Activated naive CD8-positive, alpha-beta T cell treated with anti-CD3 and anti-CD28 coated beads, Interleukin-2, amount 50 U/mL, for 24 hours (primary cell): Measurements from ENCODE around the gene NR2C2.

Source experiments
- ATAC-seq: fragments of 150-1000 bp; cut with Tn5 transposase; one replicate; pipeline ENCODE4 v1.10.0; 2021
- DNase-seq: peaks from one replicate; pipeline ENCODE4 v3.0.0; 2021
- H3K27ac Mint-ChIP-seq: one replicate; pipeline ENCODE4 v1.8.0; 2021; ENCODE audit warnings: mild to moderate bottlenecking, mixed read lengths
- H3K27me3 Mint-ChIP-seq: one replicate; pipeline ENCODE4 v1.8.0; 2021; ENCODE audit warnings: mixed read lengths
- H3K36me3 Mint-ChIP-seq: one replicate; pipeline ENCODE4 v1.8.0; 2021; ENCODE audit warnings: low read depth, mixed read lengths
- H3K4me1 Mint-ChIP-seq: one replicate; pipeline ENCODE4 v1.8.0; 2021; ENCODE audit warnings: mixed read lengths
- H3K4me3 Mint-ChIP-seq: one replicate; pipeline ENCODE4 v1.8.0; 2021; ENCODE audit warnings: mild to moderate bottlenecking, moderate library complexity, mixed read lengths
- H3K9me3 Mint-ChIP-seq: one replicate; pipeline ENCODE4 v1.8.0; 2021; ENCODE audit warnings: mixed read lengths

Gene NR2C2

DNA sequence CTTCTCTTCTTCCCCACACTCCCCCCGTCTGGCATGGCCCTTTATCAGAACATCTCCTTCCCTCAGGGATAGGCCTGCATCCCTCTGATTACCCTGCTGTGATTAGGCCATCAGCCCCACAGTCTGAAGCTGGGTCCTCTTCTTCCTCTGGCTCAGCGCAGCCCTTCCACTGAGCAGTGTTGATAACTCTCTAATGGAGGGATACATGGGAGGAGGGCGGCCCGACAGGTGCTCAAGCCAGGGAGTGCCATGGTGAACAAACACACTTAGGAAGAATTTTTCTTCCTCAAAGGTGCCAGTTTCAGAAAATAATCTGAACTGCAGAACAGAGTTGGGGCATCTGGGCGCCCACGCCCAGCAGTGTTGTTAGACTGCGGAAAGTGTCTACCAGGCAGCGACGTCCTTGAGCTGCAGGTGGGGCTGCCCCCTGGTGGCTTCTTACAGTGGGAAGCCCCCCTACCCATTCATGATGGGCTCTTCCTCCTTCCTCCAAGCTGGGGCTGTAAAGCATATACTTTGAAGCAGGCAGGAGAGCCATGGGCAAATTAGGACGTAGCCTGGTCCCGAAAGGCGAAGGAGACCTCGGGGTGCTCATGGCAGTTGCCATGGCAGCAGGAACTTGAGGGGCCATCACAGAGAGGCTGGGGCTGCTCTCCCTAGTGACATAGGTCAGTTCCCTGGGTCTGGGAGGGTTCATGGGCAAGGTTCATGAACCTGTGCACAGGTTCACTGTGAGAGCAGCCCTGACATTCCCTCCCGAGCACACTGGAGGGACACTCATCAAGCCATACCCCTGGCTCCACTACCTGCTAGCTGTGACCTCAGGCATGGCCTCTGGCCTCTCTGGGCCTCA lies 33.2 kb upstream of the NR2C2 start:
- Mint-ChIP-seq H3K4me1 (no peaks in the 10 kb centered on the region), H3K36me3 (no peaks in the 10 kb centered on the region), H3K9me3 (no peaks in the 10 kb centered on the region), H3K4me3 (no peak overlapping the region), H3K27me3 (no peaks in the 10 kb centered on the region), H3K27ac (no peak overlapping the region)
- ATAC-seq (no peak), DNase-seq (no peak)

- no peak overlapping the region for H3K4me3 Mint-ChIP-seq
- DNase-seq (no peak), ATAC-seq (no peak)
- H3K36me3 Mint-ChIP-seq = no peaks in the 10 kb centered on the region
- no peaks in the 10 kb centered on the region for H3K4me1 Mint-ChIP-seq
- H3K27ac Mint-ChIP-seq = no peak overlapping the region
- H3K9me3 Mint-ChIP-seq = no peaks in the 10 kb centered on the region
- H3K27me3 Mint-ChIP-seq = no peaks in the 10 kb centered on the region
Observed at GRCh38 chr3:14914779-14915117, 32.6 kb upstream of the NR2C2 start.

- Mint-ChIP-seq H3K9me3 (no peaks in the 10 kb centered on the region), H3K27ac (no peak overlapping the region), H3K4me1 (no peaks in the 10 kb centered on the region), H3K4me3 (no peak overlapping the region), H3K27me3 (no peaks in the 10 kb centered on the region), H3K36me3 (no peaks in the 10 kb centered on the region)
- peak; percentile 33 for ATAC-seq
- no peak for DNase-seq
Observed at GRCh38 chr3:14915636-14916222, 31.7 kb upstream of the NR2C2 start.

- DNase-seq (no peak), ATAC-seq (no peak)
- H3K27ac Mint-ChIP-seq = no peak overlapping the region
- H3K9me3 Mint-ChIP-seq = no peaks in the 10 kb centered on the region
- no peaks in the 10 kb centered on the region for H3K36me3 Mint-ChIP-seq
- H3K4me3 Mint-ChIP-seq = no peak overlapping the region
- H3K27me3 Mint-ChIP-seq = no peaks in the 10 kb centered on the region
- no peaks in the 10 kb centered on the region for H3K4me1 Mint-ChIP-seq
Observed at GRCh38 chr3:14918356-14918860, 29.0 kb upstream of the NR2C2 start.

GRCh38 chr3:14920536-14920935 lies 26.8 kb upstream of the NR2C2 start:
- Mint-ChIP-seq H3K4me1 (no peaks in the 10 kb centered on the region), H3K4me3 (no peak overlapping the region)

DNA sequence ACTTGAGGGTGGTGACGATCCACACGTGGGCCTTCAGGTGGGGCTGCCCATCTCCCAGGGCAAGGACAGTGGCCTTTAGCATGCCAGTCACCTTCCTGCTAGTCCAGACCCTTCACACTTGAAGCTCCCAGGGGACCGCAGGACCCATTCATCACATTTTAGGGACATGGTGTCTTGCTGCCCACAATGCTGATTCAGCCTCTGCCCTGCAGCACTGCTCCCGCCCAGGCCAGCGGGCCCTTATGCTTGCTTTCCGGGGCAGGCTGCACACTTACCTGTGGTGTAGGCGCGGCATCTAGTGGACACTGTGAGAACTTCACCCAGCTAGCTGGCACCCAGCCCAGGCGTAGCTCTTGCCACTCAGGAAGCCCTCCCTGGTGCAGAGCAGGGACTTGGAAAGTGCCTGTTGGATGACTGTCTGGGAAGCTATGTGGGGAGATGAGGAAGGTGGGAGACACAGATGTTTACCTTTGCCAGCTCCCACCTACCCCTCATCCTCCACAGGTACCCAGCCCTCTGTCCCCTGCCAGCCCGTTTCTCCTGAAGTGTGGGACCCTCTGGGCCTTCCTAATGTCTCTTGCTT lies 26.3 kb upstream of the NR2C2 start:
- ATAC-seq = peak; percentile 90
- Mint-ChIP-seq H3K9me3 (no peaks in the 10 kb centered on the region), H3K27ac (no peak overlapping the region), H3K36me3 (no peaks in the 10 kb centered on the region), H3K4me3 (no peak overlapping the region), H3K4me1 (no peaks in the 10 kb centered on the region), H3K27me3 (no peaks in the 10 kb centered on the region)
- peak; percentile 83 for DNase-seq

More at GRCh38 chr3:14920536-14920935, 26.8 kb upstream of the NR2C2 start:
- Mint-ChIP-seq H3K36me3 (no peaks in the 10 kb centered on the region), H3K27me3 (no peaks in the 10 kb centered on the region), H3K27ac (no peak overlapping the region), H3K9me3 (no peaks in the 10 kb centered on the region)
- ATAC-seq = no peak
- DNase-seq = no peak

DNA sequence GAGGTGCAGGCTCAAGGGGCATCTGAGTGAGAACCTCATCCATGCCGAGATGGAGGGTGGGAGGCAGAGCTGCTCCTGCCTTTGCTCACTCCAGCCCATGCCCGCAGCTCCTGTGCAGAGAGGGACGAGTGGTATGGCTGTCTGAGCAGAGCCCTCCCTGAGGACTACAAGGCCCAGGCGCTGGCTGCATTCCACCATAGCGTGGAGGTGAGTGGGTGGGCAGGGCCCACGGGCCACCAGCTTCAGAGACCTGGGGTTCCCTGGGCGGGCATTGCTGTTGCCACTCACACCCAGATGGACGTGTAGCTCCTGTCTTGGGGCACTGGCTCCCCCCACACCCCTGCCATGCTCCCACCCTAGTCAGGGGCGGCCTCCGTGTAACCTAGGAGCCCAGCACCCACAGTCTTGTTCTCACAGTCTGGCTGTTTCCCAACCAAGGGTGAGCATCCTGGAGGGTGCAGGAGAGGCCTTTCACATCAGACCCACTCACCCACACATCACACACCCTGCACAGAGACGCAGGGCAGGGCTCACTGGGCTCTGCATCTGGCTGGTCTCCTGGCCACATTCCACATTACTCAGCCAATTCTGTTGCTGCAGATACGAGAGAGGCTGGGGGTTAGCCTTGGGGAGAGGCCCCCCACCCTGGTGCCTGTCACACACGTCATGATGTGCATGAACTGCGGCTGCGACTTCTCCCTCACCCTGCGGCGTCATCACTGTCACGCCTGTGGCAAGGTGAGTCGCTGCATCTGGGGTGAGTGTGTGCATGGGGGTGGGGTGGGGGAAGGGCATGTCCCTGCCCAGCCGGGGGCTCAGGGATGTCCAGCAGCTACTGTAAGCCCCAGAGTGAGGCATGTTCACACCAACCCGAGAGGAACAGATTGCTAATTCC lies 25.3 kb upstream of the NR2C2 start:
- Mint-ChIP-seq H3K4me1 (no peaks in the 10 kb centered on the region), H3K4me3 (no peak overlapping the region), H3K27me3 (no peaks in the 10 kb centered on the region), H3K27ac (no peak overlapping the region), H3K9me3 (no peaks in the 10 kb centered on the region), H3K36me3 (no peaks in the 10 kb centered on the region)
- no peak for ATAC-seq
- DNase-seq = no peak

- H3K27me3 Mint-ChIP-seq = no peaks in the 10 kb centered on the region
- H3K27ac Mint-ChIP-seq = no peak overlapping the region
- no peaks in the 10 kb centered on the region for H3K4me1 Mint-ChIP-seq
- no peak for ATAC-seq
- no peaks in the 10 kb centered on the region for H3K36me3 Mint-ChIP-seq
- no peak for DNase-seq
- no peaks in the 10 kb centered on the region for H3K9me3 Mint-ChIP-seq
- H3K4me3 Mint-ChIP-seq = no peak overlapping the region
Observed at GRCh38 chr3:14922863-14923262, 24.5 kb upstream of the NR2C2 start.

DNA sequence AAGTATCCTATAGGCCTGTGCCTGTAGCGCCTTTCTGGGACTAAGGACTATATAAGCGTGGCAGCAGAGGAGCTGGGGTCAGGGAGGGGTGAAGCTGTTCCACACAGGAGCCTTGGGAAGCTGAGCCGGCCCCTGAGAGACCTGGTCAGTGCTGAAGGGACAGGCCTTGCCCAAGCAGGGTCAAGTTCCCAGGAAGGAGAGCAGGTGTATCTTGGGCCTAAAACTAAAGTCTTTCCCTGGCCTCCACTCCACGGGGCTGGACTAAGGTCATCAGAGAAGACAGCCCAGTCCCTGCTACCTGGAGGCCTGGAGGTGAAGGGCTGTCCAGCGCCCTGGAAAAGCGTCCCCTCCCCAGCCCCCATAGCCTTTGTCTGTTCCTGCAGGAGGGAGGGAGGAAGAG lies 23.9 kb upstream of the NR2C2 start:
- Mint-ChIP-seq H3K36me3 (no peaks in the 10 kb centered on the region), H3K4me1 (no peaks in the 10 kb centered on the region), H3K27ac (no peak overlapping the region), H3K4me3 (no peak overlapping the region), H3K9me3 (no peaks in the 10 kb centered on the region), H3K27me3 (no peaks in the 10 kb centered on the region)
- ATAC-seq = no peak
- no peak for DNase-seq

DNA sequence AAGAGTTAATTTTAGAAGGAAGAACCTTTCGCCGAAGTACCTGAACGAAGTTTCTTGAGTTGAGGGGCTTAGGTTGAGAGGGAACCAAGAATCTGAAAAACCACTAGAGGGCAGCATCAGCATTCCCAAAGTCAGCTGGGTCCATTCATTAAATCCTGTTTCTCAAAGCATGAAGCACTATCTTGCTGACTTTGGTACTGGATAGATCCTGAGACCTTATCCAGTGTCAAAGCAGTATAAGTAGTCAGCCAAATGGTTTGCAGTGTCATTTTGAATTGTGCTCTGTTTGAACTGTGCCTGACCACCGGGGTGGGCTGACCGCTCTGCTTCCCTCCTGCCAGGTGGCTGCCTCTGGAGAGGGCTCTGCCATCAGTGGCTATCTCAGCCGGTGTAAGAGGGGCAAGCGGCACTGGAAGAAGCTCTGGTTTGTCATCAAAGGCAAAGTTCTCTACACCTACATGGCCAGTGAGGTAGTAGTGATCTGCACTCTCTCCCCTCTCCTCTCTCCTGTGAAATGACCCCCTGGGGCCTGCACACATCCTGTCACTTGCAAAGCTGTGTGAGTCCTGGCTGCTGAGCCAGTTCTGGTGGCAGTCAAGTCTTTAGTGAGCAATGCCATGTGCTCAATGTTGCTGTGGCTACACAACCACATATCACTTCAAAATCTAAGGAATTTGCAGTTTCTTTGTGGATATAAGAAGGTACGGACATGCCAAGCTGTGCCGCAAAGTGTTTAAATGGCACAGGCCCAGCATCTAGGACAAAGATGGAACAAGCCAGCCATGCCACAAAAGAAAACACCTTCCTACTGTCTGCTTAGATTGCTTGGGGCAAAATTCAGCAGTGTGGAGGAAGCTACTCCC lies 21.4 kb upstream of the NR2C2 start:
- peak; percentile 25 for DNase-seq
- H3K4me3 Mint-ChIP-seq = no peak overlapping the region
- H3K27ac Mint-ChIP-seq = no peak overlapping the region
- H3K36me3 Mint-ChIP-seq = no peaks in the 10 kb centered on the region
- no peaks in the 10 kb centered on the region for H3K4me1 Mint-ChIP-seq
- no peaks in the 10 kb centered on the region for H3K27me3 Mint-ChIP-seq
- no peak for ATAC-seq
- no peaks in the 10 kb centered on the region for H3K9me3 Mint-ChIP-seq

DNA sequence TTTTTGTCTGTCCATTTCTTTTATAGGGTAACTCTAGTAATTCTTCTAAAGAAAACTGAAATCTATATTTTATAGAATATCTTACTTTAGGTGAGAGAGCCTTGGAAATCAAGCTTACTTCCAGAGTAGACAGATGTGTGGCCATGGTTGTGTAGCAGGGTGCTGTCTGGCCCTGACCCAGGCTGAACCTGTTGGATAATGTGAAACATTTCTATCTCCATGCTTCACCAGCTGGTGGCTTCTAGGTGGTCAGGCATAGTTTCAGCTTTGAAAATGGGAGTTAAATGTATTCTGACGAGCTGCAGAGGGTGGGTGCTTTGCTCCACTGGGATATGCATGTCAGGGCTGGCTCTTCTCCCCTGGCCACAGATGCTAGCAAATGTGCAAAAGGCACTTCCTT lies 20.8 kb upstream of the NR2C2 start:
- H3K27ac Mint-ChIP-seq = no peak overlapping the region
- no peaks in the 10 kb centered on the region for H3K27me3 Mint-ChIP-seq
- DNase-seq (no peak), ATAC-seq (no peak)
- no peaks in the 10 kb centered on the region for H3K36me3 Mint-ChIP-seq
- H3K4me3 Mint-ChIP-seq = no peak overlapping the region
- H3K9me3 Mint-ChIP-seq = no peaks in the 10 kb centered on the region
- H3K4me1 Mint-ChIP-seq = no peaks in the 10 kb centered on the region

DNA sequence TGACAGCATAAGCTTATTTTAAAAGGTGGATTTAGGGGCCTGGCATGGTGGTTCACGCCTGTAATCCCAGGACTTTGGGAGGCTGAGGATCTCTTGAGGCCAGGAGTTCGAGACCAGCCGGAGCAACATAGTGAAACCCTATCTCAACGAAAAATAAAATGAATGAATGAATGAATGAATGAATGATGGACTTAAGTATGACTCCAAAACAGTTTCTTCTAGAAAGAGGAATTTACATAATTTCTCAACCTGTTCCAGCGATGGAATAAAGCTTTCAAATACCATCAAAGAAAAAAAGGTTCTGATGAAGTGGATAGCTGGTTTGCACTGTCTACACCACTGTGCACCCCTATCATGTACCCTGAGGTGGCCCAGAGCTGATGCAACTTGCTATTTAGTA lies 20.1 kb upstream of the NR2C2 start:
- no peaks in the 10 kb centered on the region for H3K36me3 Mint-ChIP-seq
- ATAC-seq (no peak), DNase-seq (no peak)
- H3K4me3 Mint-ChIP-seq = no peak overlapping the region
- no peaks in the 10 kb centered on the region for H3K4me1 Mint-ChIP-seq
- no peaks in the 10 kb centered on the region for H3K27me3 Mint-ChIP-seq
- H3K27ac Mint-ChIP-seq = no peak overlapping the region
- H3K9me3 Mint-ChIP-seq = no peaks in the 10 kb centered on the region

GRCh38 chr3:14929310-14930074 lies 17.9 kb upstream of the NR2C2 start:
- no peak for DNase-seq

More at GRCh38 chr3:14929310-14930074, 17.9 kb upstream of the NR2C2 start:
- Mint-ChIP-seq H3K9me3 (no peaks in the 10 kb centered on the region), H3K27me3 (no peaks in the 10 kb centered on the region), H3K36me3 (no peaks in the 10 kb centered on the region), H3K4me1 (no peaks in the 10 kb centered on the region), H3K4me3 (no peak overlapping the region), H3K27ac (no peak overlapping the region)
- ATAC-seq = no peak
